Body of pancreas (tissue), 4 donors: ENCODE results near the gene POLR1C. TPM values are rescaled to one million over a fixed set of nuclear protein-coding genes. Genes with fewer than 3 reads are reported as not detected.
A peak's percentile ranks its signal among the peaks of the same experiment; 100 is the strongest.

Source experiments
- ATAC-seq: fragments of 150-250 bp; one replicate; pipeline ENCODE4 v1.9.1; 2016
- DNase-seq, 4 donors: peaks; one replicate each; pipeline ENCODE4 v3.0.0-alpha.2; 2019
- H3K27ac ChIP-seq, 4 donors: fragments of 200-600 bp; sonication (generic); 1 replicate in 3 of 4; 2 replicates in 1 of 4; pipeline versions ENCODE4 v1.5.1 to v1.6.1; 2016 to 2019; ENCODE audit warnings: mild to moderate bottlenecking in 1 of 4, mixed read lengths in 1 of 4, moderate library complexity in 1 of 4
- H3K27me3 ChIP-seq, 2 donors: fragments of 200-600 bp; sonication (generic); one replicate each; pipeline ENCODE4 v1.6.0; 2016; ENCODE audit warnings: mild to moderate bottlenecking in 1 of 2
- H3K36me3 ChIP-seq, 2 donors: fragments of 200-600 bp; sonication (generic); replicated peaks in 1 of 2; 2 replicates each; pipeline ENCODE4 v1.5.1; 2016; ENCODE audit warnings: low read depth in 2 of 2; ENCODE audit not compliant: insufficient read depth in 1 of 2
- H3K4me1 ChIP-seq: fragments of 200-600 bp; sonication (generic); one replicate; pipeline ENCODE4 v1.6.0; 2016
- H3K4me3 ChIP-seq, 2 donors: fragments of 200-600 bp; sonication (generic); 1 replicate in 1 of 2; 2 replicates in 1 of 2; pipeline ENCODE4 v1.5.1; 2016 to 2019
- H3K9me3 ChIP-seq, 3 donors: fragments of 200-600 bp; sonication (generic); 1 replicate in 2 of 3; 2 replicates in 1 of 3; pipeline ENCODE4 v1.5.1; 2016
- CTCF ChIP-seq, 7 experiments: fragments of 450-650 bp in 4 of 7; fragments of 200-600 bp in 3 of 7; sonication (generic) in 3 of 7; IDR thresholded peaks; one replicate each; pipeline ENCODE4 v1.5.1; 2016 to 2019; ENCODE audit warnings: antibody characterized with exemption in 7 of 7
- POLR2A ChIP-seq, 3 donors: fragments of 450-650 bp; IDR thresholded peaks; one replicate each; pipeline ENCODE4 v1.6.1; 2016; ENCODE audit warnings: antibody characterized with exemption in 3 of 3, mild to moderate bottlenecking in 2 of 3
- WGBS, 2 donors: methylation state at CpG; one replicate each; pipeline ENCODE4 v1.1.5; 2017; 5-methylcytosine and 5-hydroxymethylcytosine counted together
- intact Hi-C: fragments of 100-400 bp; cut with DNase I; formaldehyde crosslinking; loops from one replicate; pipeline ENCODE4 v1.15.1; 2023
- total RNA-seq, 2 donors: library from RNA; depleted of rRNA; stranded (reverse); fragments of >200 nt; gene quantifications; one replicate each; pipeline ENCODE4 v1.1.0, GENCODE V29; 2016

The POLR1C gene
- total RNA-seq, 2 donors from 2014 or later, result 19.1 to 20.2 TPM

GRCh38 chr6:43477235-43478007 lies 39.5 kb upstream of the POLR1C start, which contains the start of gene TJAP1:
TSS of gene TJAP1 (plus strand) at chr6:43477570. CDS start at chr6:43499002, 21,432 bp downstream.
- no peaks in the 10 kb centered on the region for H3K9me3 ChIP-seq
- peak within 1 kb of the TSS; percentile 40 to 83 (median 76) for H3K27ac ChIP-seq
- TF ChIP-seq CTCF (IDR thresholded peaks at IDR 0.05) (no peak), POLR2A (IDR thresholded peaks at IDR 0.05) (peak; percentile 67 to 92 (median 91))
- H3K27me3 ChIP-seq, result no peaks in the 10 kb centered on the region
- H3K36me3 ChIP-seq, result no peaks in the 10 kb centered on the region
- ATAC-seq (peak; percentile 100), DNase-seq (peak; percentile 93 to 95 (median 94))
- WGBS, 2 donors, result 0 to 1% methylated on average over 33 to 34 of the region's 34 CpGs
- peaks cover 45% of the 10 kb centered on the region for H3K4me1 ChIP-seq
- intact Hi-C loops, result no loop called here
- H3K4me3 ChIP-seq, result peak within 1 kb of the TSS; percentile 53 to 80

GRCh38 chr6:43478008-43478372 lies 38.9 kb upstream of the POLR1C start:
- DNase-seq (no peak), ATAC-seq (no peak)
- H3K4me3 ChIP-seq, result peak overlapping the region; percentile 53 to 80
- H3K36me3 ChIP-seq, result no peaks in the 10 kb centered on the region
- no peaks in the 10 kb centered on the region for H3K9me3 ChIP-seq
- no peaks in the 10 kb centered on the region for H3K27me3 ChIP-seq
- peaks cover 45% of the 10 kb centered on the region for H3K4me1 ChIP-seq
- peak overlapping the region in 3 of 4 donors; percentile 75 to 83 (median 76) for H3K27ac ChIP-seq
- 5 to 10% methylated on average over 3 of the region's 3 CpGs for WGBS, 2 donors
- TF ChIP-seq CTCF (IDR thresholded peaks at IDR 0.05), result no peak
- no peak for TF ChIP-seq POLR2A (IDR thresholded peaks at IDR 0.05)
- intact Hi-C loops, result no loop called here

GRCh38 chr6:43481075-43481474 lies 35.8 kb upstream of the POLR1C start:
- Histone ChIP-seq H3K9me3 (no peaks in the 10 kb centered on the region), H3K4me1 (peaks cover 45% of the 10 kb centered on the region), H3K4me3 (no peak overlapping the region), H3K27me3 (no peaks in the 10 kb centered on the region), H3K27ac (no peak overlapping the region), H3K36me3 (no peaks in the 10 kb centered on the region)
- DNase-seq, result no peak
- no peak for ATAC-seq
- WGBS, 2 donors, result 51% methylated on average over 2 of the region's 2 CpGs
- TF ChIP-seq POLR2A (IDR thresholded peaks at IDR 0.05), result no peak
- no peak for TF ChIP-seq CTCF (IDR thresholded peaks at IDR 0.05)
- intact Hi-C loops, result no loop called here

- H3K36me3 ChIP-seq, result no peaks in the 10 kb centered on the region
- intact Hi-C loops, result no loop called here
- no peak for ATAC-seq
- no peak overlapping the region for H3K27ac ChIP-seq
- H3K27me3 ChIP-seq, result no peaks in the 10 kb centered on the region
- no peak overlapping the region for H3K4me3 ChIP-seq
- H3K9me3 ChIP-seq, result no peaks in the 10 kb centered on the region
- WGBS, 2 donors, result 43 to 49% methylated on average over 11 of the region's 11 CpGs
- H3K4me1 ChIP-seq, result peaks cover 45% of the 10 kb centered on the region
- no peak for TF ChIP-seq CTCF (IDR thresholded peaks at IDR 0.05)
- TF ChIP-seq POLR2A (IDR thresholded peaks at IDR 0.05), result no peak
- peak in 3 of 4 donors; percentile 38 to 61 (median 58) for DNase-seq
Observed at GRCh38 chr6:43481591-43482236, 35.2 kb upstream of the POLR1C start.
